NCI-H345 (cell line): Measurements from ENCODE around the gene SLC25A38.
"Not testable (repeated sequence)": the region's sequence is repeated elsewhere in the genome, so short reads cannot be mapped to it uniquely, and the experiment has no call there.

Experiments
- DNase-seq: peaks from one replicate; lab custom pipeline; 2025; lab: John Stamatoyannopoulos, UW

The SLC25A38 gene

DNA sequence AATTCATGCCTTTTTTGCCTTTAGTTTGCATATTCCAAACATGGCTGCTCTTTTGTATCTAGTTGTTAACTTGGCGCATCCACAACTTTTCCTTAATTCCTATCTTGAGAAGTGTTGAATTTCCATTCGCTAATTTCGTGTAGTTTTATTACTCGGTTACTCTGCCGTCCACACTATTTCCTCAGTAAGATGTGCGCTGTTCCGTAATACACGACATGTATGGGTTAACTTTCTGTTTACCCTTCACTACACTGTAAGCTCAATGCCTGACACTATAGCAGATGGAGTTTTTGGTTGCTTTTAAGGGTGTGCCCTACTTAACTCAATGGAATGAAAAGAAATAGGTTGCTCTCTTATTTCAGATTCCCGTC lies 24.1 kb downstream of the SLC25A38 start:
- DNase-seq, result no peak

DNA sequence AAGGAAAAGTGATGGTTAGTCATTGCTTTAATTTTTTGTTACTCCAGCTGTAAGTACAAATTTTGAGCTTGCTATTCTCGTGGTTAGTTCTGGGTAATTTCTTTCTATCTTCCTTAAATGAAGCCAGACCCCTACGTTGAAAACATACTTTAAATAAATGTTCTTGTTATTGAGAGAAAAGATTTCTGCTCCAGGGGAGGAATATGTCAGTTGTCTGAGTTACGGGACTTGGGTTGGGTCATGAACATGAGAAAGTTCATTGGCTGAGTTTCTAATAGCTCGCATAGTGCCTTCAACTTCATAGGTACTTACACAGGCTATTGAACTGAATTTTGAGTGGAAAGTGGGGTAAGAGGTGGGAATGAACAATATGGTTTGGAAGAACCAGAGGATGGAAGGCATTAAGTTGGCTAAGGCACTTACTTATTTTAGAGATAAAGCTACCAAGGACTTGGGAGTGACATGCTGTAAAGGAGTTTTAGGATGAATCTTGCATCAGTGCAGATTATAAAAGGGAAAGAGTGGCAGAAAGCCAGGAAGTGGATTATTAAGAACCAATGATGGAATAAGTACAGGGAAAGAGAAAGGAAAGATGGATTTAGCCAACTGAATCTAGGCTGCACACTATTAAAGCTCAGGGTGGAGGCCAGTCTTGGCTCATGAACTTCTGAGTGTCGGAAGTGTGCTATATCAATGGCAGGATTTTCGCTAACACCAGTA lies 24.8 kb downstream of the SLC25A38 start:
- DNase-seq, result no peak

DNA sequence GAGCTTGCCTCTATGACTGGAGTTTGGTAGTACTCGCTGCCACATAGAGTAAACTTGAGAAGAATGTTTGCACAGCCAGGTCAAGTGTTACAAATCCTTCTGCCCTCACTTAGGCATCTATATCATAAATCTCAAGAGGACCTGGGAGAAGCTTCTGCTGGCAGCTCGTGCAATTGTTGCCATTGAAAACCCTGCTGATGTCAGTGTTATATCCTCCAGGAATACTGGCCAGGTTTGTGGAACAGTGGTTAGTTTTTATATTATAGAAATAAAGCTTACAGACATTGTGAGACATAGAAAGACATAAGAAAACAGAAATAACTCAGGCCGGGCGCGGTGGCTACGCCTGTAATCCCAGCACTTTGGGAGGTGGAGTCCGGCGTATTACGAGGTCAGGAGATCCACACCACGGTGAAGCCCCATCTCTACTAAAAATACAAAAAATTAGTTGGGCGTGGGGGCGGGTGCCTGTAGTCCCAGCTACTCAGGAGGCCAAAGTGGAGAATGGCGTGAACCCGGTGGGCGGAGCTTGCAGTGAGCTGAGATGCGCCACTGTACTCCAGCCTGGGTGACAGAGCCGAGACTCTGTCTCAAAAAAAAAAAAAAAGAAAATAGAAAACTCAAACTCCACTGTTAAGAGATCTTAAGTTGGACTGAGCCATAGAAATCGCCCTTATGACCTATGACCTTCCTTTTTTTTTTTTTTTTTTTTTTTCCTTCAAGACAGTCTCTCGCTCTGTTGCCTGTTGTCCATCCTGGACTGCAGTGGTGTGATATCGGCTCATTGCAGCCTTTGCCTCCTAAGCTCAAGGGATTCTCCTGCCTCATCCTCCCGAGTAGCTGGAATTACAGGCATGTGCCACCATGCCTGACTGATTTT lies 25.6 kb downstream of the SLC25A38 start:
- DNase-seq, result no peak

DNA sequence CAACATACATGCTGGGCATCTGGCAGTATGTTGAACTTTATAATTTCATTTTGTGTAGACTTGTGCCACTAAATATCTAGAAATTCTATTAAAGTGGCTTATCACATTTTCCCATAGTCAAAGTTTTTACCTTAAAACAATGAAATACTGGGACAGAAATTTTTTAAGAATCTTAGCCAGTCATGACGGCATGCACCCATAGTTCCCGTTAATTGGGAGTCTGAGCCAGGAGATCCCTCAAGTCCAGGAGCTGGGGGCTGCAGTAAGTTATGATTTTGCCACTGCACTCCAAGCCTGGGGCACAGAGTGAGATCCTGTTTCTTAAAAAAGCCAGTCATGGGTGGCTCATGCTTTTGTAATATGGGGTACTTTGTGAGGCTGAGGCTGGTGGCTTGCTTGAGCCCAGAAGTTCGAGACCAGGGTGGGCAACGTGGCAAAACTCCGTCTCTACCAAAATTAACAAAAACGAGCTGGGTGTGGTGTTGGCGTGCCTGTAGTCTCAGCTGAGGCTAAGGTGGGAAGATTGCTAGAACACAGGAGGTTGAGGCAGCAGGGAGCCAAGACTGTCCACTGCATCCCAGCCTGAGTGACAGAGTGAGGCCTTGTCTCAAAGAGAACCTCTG lies 26.5 kb downstream of the SLC25A38 start:
- no peak for DNase-seq

DNA sequence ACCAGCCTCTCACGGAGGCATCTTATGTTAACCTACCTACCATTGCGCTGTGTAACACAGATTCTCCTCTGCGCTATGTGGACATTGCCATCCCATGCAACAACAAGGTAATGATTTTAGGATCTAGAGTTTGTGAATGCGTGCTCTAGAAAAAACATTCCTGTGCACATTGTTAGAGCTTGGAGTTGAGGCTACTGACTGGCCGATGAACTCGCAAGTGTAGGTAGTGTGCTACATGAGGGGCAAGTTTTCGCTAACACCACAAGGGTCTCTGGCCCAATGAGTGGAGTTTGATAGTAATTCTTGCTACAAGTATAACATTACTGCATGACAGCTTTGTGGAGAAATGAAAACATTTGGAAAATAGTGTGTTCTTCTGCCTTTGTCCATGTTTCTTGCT lies 27.7 kb downstream of the SLC25A38 start:
- DNase-seq, result no peak

DNA sequence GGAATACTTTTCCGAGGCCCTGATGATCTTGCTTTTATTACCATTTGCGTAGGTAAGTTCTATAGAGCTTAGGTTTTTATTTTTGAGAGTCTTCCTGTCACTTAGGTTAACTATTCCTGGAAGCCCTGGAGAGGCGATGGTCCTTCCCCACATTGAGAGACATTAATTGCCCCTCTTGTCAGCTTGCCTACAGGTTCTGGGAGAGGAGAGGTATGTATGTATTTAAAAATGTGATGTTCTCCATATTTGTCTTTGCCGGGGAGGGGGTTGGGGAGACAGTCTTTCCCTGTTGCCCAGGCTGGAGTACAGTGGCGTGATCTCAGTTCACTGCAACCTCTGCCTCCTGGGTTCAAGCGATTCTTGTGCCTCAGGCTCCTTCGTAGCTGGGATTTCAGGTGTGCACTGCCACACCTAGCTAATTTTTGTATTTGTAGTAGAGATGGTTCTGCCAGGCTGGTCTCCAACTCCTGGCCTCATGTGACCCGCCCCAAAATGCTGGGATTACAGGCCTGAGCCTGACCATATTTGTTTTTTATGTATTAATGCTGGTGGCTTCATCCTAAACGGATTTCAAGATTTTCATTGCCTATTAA lies 29.6 kb downstream of the SLC25A38 start:
- no peak for DNase-seq

DNA sequence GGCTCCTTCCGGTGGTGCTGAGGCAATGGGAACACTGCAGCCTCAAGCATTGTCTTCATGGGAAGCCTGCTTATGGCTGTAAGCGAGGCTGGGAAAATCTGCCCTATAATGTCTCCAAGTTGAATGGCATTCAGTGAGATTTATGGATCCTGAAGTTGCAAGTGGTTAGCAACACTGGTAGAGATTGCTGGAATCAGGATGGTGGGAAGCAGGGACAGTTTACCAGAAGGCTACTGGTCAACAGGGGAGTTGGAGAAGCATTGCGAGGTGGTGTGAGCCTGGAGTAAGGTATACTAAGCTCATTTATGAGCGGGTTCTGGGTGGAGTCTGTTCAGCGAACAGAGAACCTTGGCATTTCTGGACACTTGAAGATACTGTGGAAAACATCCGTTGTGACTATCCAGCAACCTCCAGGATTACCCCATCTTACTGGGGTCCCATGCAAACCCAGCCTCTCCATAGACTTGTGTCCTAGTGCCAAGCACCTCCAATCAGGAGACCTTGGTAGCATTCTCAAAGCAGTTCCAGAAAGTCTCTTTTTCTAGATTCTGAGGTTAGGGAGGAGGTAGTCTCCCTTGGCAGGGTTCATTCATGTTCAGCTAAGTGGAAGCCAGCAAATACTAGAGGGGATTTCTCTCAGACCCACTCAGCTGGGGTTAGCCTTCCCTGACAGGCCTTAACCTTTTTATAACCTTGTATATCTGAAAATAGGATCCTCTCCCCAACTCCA lies 30.7 kb downstream of the SLC25A38 start:
- DNase-seq, result no peak

DNA sequence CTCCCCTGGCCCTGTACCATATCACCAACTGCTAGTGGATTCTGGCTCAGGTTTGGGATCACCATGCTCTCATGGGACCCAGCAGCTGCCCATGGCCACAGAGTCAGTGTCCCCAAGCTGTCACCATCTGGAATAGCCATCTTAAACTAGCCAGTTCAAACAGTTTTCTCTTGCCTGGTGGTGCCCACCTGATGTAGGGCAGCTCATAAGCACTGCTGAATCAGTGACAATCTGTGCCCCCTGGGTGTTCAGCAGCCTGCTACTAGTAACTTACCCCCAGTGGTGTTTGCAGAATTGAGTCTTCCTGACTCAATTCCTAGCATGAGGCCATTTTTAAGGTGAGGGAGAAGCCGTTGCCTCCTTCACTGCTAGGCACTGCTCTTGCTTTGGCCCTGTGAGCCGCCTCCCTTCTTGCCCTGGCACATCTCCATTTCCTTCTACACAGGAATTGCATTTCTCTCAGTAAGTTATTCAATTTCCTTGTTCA lies 31.3 kb downstream of the SLC25A38 start:
- DNase-seq, result no peak

DNA sequence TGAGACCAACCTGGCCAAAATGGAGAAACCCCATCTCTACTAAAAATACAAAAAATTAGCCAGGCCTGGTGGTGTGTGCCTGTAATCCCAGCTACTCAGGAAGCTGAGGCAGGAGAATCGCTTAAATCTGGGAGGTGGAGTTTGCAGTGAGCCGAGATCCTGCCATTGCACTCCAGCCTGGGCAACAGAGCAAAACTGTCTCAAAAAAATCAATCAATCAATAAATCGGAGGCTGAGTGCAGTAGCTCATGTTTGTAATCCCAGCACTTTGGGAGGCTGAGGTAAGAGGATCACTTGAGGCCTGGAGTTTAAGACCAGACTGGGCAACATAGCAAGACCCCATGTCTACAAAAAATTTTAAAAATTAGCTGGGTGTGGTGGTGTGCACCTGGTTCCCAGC lies 32.1 kb downstream of the SLC25A38 start:
- DNase-seq, result not testable (repeated sequence)

DNA sequence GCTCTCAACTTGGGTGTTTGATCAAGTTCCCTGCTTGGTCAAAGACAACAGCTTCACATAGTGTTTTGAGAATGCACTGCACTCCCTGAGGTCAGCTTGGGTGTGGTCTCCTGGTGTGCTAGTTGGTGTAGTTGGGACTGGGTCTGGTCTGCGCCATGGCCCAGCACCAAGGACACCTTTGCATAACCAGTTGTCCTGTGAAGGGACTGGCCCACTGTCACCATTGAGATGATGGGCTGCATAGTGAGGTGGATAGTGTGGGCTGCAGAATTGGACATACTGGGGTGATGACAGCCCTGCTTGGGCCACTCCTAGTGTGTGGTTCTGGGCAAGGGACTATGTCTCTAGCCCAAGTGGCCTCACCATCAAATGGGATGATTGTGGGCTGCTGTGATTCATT lies 32.8 kb downstream of the SLC25A38 start:
- no peak for DNase-seq

DNA sequence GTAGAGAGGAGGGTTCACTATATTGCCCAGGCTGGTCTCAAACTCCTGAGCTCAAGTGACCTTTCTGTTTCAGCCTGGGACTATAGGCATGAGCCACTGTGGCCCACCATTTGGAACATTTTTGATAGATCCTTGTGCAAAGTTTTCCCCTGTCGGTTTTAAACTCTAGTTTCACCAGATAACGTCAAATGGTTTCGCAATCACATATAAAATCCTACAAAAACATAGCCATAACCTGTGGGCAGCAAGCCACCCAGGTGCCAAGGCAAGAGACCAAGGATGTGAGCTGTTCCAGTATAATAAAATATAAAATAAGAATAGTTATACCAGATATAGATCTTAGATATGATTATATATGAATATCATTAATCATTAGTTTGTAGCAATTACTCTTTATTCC lies 33.8 kb downstream of the SLC25A38 start:
- DNase-seq, result not testable (repeated sequence)

DNA sequence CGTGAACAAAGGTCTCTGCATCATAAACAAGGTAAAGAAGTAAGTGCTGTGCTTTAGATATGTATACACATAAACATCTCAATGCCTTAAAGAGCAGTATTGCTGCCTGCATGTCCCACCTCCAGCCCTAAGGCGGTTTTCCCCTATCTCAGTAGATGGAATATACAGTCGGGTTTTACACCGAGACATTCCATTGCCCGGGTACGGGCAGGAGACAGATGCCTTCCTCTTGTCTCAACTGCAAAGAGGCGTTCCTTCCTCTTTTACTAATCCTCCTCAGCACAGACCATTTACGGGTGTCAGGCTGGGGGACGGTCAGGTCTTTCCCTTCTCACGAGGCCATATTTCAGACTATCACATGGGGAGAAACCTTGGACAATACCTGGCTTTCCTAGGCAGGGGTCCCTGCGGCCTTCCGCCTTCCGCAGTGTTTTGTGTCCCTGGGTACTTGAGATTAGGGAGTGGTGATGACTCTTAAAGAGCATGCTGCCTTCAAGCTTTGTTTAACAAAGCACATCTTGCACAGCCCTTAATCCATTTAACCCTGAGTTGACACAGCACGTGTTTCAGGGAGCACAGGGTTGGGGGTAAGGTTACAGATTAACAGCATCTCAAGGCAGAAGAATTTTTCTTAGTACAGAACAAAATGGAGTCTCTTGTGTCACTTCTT lies 35.5 kb downstream of the SLC25A38 start:
- not testable (repeated sequence) for DNase-seq

DNA sequence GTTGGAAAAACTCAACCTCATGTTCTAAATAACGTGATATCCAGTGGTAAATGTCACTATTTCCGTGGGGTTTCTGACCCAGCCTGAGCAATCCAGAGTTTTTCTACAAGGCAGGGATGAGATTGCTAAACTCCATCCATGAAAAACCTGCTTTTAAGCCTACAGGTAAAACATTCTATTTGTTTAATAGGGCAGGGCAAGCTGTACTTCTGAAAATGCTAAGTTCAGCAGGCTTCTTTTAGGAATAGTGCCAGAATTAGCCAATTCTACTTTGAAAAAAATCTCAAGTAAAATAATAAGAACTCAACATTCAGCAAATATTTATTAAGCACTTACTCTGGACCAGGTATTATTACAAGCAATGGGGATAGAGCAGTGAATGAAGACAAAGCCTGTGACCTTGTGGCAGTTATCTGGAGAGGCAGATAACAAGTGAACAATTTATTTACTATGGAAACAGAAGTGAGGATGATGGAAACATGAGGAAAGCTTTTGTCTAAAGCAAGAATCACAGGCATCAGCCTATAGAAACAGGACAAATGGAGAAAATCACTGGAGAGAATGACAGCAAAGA lies 36.7 kb downstream of the SLC25A38 start:
- DNase-seq, result no peak

DNA sequence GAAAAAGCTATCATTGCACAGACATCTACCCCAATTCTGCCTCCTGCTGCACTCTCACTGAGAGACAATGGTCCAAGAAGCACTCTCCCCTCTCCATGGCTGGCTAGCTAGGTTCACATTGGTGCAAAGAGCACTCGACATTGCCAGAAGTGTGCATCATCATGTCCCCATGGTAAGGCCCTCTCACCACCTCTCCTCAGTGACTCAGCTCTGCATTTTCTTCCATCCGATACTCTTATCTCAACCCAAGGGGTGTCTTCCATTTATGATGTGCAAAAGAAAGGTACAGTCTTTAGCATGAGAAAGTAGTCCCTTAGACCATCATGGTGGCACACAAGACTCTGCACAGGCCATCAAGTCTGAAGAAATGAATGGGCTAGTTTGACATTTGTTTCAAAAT lies 37.4 kb downstream of the SLC25A38 start:
- DNase-seq, result no peak

DNA sequence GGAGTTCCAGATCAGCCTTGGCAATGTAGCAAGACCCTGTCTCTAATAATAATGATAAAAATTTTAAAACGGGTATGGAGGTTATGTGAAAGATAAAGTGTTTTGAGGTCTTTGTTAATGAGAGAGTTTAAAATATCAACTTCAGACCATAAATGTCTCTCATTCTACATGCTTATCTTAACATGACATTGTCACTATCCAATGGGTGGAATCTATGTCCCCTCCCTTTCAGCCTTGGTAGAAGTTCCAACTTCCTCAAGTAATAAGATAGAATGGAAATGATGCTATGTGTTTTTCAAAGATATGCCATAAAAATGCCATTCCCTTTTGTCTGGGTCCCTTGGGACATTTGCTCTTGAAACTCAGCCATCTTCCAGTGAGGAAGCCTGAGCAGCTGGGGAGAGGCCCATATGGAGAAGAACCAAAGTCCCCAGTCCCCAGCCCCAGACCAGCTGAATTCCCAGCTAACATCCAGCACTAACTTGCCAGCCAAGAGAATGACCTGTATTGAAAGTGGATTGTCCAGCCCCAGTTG lies 40.3 kb downstream of the SLC25A38 start:
- DNase-seq, result no peak

DNA sequence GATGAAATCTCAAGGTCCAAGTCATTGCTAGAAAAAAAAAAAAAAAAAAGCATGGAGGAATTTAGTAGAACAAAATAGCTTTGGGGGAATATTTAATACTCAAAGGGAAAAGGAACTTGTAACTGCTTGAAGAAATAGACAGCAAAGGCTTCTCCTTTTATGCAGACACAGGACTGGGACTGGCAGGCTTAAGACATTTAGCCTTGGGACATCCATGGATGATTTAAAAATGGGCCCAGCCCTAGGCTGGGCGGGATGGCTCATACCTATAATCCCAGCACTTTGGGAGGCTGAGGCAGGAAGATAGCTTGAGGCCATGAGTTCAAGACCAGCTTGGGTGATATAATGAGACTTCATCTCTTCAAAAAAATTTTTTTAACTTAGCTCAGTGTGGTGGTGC lies 43.1 kb downstream of the SLC25A38 start:
- DNase-seq, result no peak

DNA sequence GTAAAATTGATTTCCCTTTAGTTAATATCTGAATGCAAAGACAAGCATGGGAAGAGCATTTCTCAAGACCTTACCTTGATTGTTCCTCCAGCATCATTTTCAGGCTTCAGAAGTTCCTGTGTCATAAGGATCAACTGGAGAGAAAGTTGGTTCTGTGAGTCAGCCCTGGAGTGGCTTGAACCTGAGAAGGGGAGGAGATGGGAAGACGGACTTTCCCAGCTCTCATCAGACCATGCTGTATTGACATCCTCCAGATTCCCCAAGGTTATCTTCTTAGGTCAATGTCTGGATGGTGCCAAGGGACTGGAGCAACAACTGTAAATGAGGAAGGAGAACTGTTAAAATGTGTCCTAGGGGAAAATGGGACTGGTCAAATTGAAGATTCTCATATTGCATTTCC lies 44.3 kb downstream of the SLC25A38 start:
- DNase-seq, result no peak

DNA sequence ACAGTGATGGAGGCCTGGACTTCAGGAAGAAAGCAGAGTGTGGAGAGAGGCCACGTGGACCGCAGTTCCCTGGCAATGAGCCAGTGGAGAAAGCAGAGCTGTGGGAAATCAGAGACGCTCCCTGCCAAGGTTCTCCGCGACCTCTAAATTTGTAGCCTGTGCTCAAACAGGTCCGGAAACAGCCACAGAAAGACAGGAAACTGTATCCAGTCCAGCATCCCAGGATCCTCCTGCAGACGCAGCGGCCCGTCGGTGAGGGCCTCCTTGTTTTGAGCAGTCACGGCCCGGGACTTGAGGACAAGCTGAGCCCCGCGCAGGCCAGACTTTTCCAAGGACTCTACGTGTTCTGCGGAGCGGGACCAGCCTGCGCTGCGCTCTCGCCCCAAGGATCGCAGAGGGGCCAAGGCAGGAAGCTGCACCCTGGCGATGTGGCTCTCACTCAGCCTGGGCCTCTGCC lies 45.6 kb downstream of the SLC25A38 start:
- no peak for DNase-seq

DNA sequence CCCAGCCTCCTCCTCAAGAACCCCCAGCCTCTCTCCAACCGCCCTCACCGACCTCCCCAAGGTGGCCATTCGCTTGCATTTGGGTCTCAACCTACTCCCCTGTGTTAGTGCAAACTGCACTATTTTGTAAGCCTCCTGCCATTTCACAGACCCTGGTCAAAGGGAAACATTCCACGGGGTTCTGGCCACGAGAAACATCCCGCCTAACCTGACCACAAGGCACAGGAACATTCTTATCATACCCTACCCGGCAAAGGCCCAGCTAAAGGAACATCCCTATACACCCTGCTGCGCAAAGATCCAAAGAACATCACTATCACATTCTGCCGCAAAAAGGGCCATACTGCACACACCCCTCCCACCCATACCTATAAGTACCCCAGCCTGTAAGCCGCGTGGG lies 46.3 kb downstream of the SLC25A38 start:
- no peak for DNase-seq

DNA sequence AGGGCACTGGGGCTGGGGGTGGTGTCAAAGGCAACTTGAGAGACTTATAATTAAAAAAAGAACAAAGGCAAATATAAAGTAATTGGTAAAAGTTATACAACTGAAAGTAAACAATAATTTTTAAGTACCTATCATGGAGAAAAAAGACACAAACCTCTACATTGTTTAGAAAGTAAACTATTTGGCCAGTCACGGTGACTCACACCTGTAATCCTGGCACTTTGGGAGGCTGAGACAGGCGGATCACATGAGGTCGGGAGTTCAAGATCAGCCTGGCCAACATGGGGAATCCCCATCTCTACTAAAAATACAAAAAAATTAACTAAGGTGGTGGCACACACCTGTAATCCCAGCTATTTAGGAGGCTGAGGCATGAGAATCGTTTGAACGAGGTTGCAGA lies 49.2 kb downstream of the SLC25A38 start:
- no peak for DNase-seq

DNA sequence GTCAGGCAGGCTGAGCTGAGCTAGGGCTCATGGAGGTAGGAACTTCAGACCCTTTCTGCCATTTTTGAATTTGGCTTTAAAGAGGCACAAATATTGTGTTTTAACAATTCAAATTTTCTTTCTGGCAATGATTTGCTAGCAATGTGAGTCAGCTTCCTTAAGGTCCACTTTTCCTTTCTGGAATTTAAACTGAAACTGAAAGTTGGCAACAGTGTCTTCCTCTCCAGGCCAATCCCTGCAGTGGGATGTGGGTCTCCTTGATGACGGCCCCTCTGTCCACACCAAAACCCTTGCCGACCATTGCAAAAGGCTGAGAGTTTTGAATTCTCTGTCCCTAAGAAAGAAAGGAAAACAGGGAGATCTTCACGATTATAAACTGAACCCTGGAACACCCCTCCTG lies 50.5 kb downstream of the SLC25A38 start:
- no peak for DNase-seq
